GM21825 (cell line): ENCODE measurements around the gene ANXA11.

ENCODE experiments used
- ATAC-seq: cut with Tn5 transposase; IDR thresholded peaks from one replicate; pipeline ENCODE4 v1.9.1; 2021; ENCODE audit warnings: mild to moderate bottlenecking, moderate library complexity; ENCODE audit not compliant: unreplicated experiment

Gene ANXA11

GRCh38 chr10:80122110-80122710 lies 83.1 kb downstream of the ANXA11 start:
- no peak for ATAC-seq

GRCh38 chr10:80118669-80119068 lies 86.7 kb downstream of the ANXA11 start:
- ATAC-seq, result no peak

GRCh38 chr10:80110986-80111385 lies 94.4 kb downstream of the ANXA11 start:
- no peak for ATAC-seq

GRCh38 chr10:80108576-80109239 lies 96.6 kb downstream of the ANXA11 start:
- no peak for ATAC-seq

- no peak for ATAC-seq
These were observed 101.0 kb downstream of the ANXA11 start for GRCh38 chr10:80104066-80104926.
